SK-N-SH (cell line): ENCODE data around the gene SBF2. TPM values are rescaled to one million over a fixed set of nuclear protein-coding genes. Genes with fewer than 3 reads are reported as not detected.

Experiments
- CTCF ChIA-PET: fragments of 300-600, 350-600 bp; formaldehyde crosslinking; extraction: SDS; loops from one replicate; lab custom pipeline; 2021; lab: Yijun Ruan, JAX
- POLR2A ChIA-PET: fragments of 350-600 bp; sonication (Branson Sonifier 250); formaldehyde crosslinking; extraction: SDS; loops from one replicate; lab custom pipeline; 2020; ENCODE audit warnings: antibody characterized with exemption, inconsistent platforms; lab: Yijun Ruan, JAX
- DNase-seq: peaks from one replicate; pipeline ENCODE4 v3.0.0; 2012
- H2AFZ ChIP-seq: fragments of 200-600 bp; sonication (generic); 2 replicates; pipeline ENCODE4 v1.8.1; 2016; ENCODE audit warnings: antibody characterized with exemption, mild to moderate bottlenecking, low read depth
- H3F3A ChIP-seq: fragments of 200-600 bp; sonication (generic); replicated peaks from 2 replicates; pipeline ENCODE3; 2016; ENCODE audit warnings: antibody characterized with exemption, mild to moderate bottlenecking; ENCODE audit not compliant: insufficient read depth
- H3K27ac ChIP-seq, 2 experiments: fragments of 200-500 bp in 1 of 2; fragments of 200-600 bp in 1 of 2; sonication (Bioruptor generic) in 1 of 2; sonication (generic), shearing (Covaris generic) in 1 of 2; 2 replicates each; pipeline versions ENCODE4 v1.5.1 to v1.6.1; 2014 to 2016; ENCODE audit warnings: low read depth in 2 of 2, inconsistent platforms in 1 of 2, low read length in 1 of 2, mild to moderate bottlenecking in 1 of 2, mixed read lengths in 1 of 2
- H3K27me3 ChIP-seq: fragments of 200-600 bp; sonication (generic), shearing (Covaris generic); 2 replicates; pipeline ENCODE4 v1.6.1; 2016; ENCODE audit warnings: mixed run types; ENCODE audit not compliant: insufficient read depth
- H3K36me3 ChIP-seq, 2 experiments: fragments of 200-500 bp in 1 of 2; fragments of 200-600 bp in 1 of 2; sonication (Bioruptor generic) in 1 of 2; sonication (generic) in 1 of 2; replicated peaks in 1 of 2; 2 replicates each; pipeline versions ENCODE3 to v1.5.1; 2014 to 2016; ENCODE audit warnings: low read length in 1 of 2, mild to moderate bottlenecking in 1 of 2; ENCODE audit not compliant: insufficient read depth in 2 of 2, control insufficient read depth in 1 of 2
- H3K4me1 ChIP-seq, 2 experiments: fragments of 200-500 bp in 1 of 2; fragments of 200-600 bp in 1 of 2; sonication (Bioruptor generic) in 1 of 2; sonication (generic), shearing (Covaris generic) in 1 of 2; 2 replicates each; pipeline versions ENCODE4 v1.5.1 to v1.6.1; 2014 to 2016; ENCODE audit warnings: low read depth in 1 of 2, low read length in 1 of 2, mixed run types in 1 of 2; ENCODE audit not compliant: insufficient read depth in 2 of 2, control insufficient read depth in 1 of 2
- H3K4me2 ChIP-seq: fragments of 200-600 bp; sonication (generic), shearing (Covaris generic); 2 replicates; pipeline ENCODE4 v1.6.1; 2017; ENCODE audit warnings: mixed run types
- H3K4me3 ChIP-seq, 2 experiments: fragments of 200-500 bp in 1 of 2; fragments of 200-600 bp in 1 of 2; sonication (Bioruptor generic) in 1 of 2; sonication (generic), shearing (Covaris generic) in 1 of 2; 2 replicates each; pipeline versions ENCODE4 v1.5.1 to v1.8.1; 2014 to 2016; ENCODE audit warnings: low read depth in 2 of 2, inconsistent platforms in 1 of 2, low read length in 1 of 2, mild to moderate bottlenecking in 1 of 2, mixed read lengths in 1 of 2, moderate library complexity in 1 of 2
- H3K79me2 ChIP-seq: fragments of 200-600 bp; sonication (generic); 2 replicates; pipeline ENCODE4 v1.8.1; 2017; ENCODE audit warnings: mild to moderate bottlenecking; ENCODE audit not compliant: insufficient read depth
- H3K9ac ChIP-seq: fragments of 200-600 bp; sonication (generic); 2 replicates; pipeline ENCODE4 v1.6.1; 2017; ENCODE audit warnings: mixed run types
- H3K9me2 ChIP-seq: fragments of 200-600 bp; sonication (generic); 2 replicates; pipeline ENCODE4 v1.6.1; 2017; ENCODE audit warnings: mixed run types
- H3K9me3 ChIP-seq: fragments of 200-600 bp; sonication (generic); 2 replicates; pipeline ENCODE4 v1.6.1; 2017; ENCODE audit warnings: mixed run types, mild to moderate bottlenecking, moderate library complexity
- H4K20me1 ChIP-seq: fragments of 200-600 bp; sonication (generic); 2 replicates; pipeline ENCODE4 v1.6.1; 2017; ENCODE audit warnings: mild to moderate bottlenecking, mixed run types; ENCODE audit not compliant: insufficient read depth
- CTCF ChIP-seq: fragments of 200-600 bp; sonication (generic); IDR thresholded peaks from 2 replicates; pipeline ENCODE4 v1.6.1; 2017; ENCODE audit warnings: antibody characterized with exemption, mild to moderate bottlenecking, moderate library complexity
- ELF1 ChIP-seq: IDR thresholded peaks from 2 replicates; pipeline ENCODE4 v1.4.0; 2012
- EZH2phosphoT487 ChIP-seq: fragments of 200-600 bp; sonication (generic); IDR thresholded peaks from 2 replicates; pipeline ENCODE4 v1.6.1; 2017; ENCODE audit warnings: low read depth, mixed run types, mild to moderate bottlenecking, antibody characterized with exemption, moderate library complexity, borderline replicate concordance
- FOSL2 ChIP-seq: IDR thresholded peaks from 2 replicates; pipeline ENCODE4 v1.4.0; 2012; ENCODE audit warnings: low read depth, mild to moderate bottlenecking, moderate library complexity, borderline replicate concordance
- FOXJ3 ChIP-seq: sonication (generic); formaldehyde crosslinking; IDR thresholded peaks from 2 replicates; pipeline ENCODE4 v1.5.1; 2020; ENCODE audit warnings: mild to moderate bottlenecking, missing genetic modification reagents
- FOXM1 ChIP-seq: IDR thresholded peaks from 2 replicates; pipeline ENCODE4 v1.4.0; 2012; ENCODE audit warnings: low read depth, mild to moderate bottlenecking
- GABPA ChIP-seq: IDR thresholded peaks from 2 replicates; pipeline ENCODE4 v1.4.0; 2012; ENCODE audit warnings: low read depth, mild to moderate bottlenecking
- JUND ChIP-seq: IDR thresholded peaks from 2 replicates; pipeline ENCODE4 v1.4.0; 2012
- MAX ChIP-seq: IDR thresholded peaks from 2 replicates; pipeline ENCODE4 v1.4.0; 2012; ENCODE audit warnings: low read depth
- MEF2A ChIP-seq: IDR thresholded peaks from 2 replicates; pipeline ENCODE4 v1.4.0; 2012; ENCODE audit warnings: low read depth, borderline replicate concordance
- MXI1 ChIP-seq: IDR thresholded peaks from 2 replicates; pipeline ENCODE4 v1.6.1; 2012; ENCODE audit warnings: mild to moderate bottlenecking, low read depth, low read length, improper control_type of control experiment
- NFIC ChIP-seq: IDR thresholded peaks from 2 replicates; pipeline ENCODE4 v1.4.0; 2012; ENCODE audit warnings: borderline replicate concordance
- PBX3 ChIP-seq: IDR thresholded peaks from 2 replicates; pipeline ENCODE4; 2012
- POLR2AphosphoS5 ChIP-seq: IDR thresholded peaks from 2 replicates; pipeline ENCODE4 v1.6.1; 2012; ENCODE audit warnings: low read depth, low read length
- RAD21 ChIP-seq: IDR thresholded peaks from 2 replicates; pipeline ENCODE4 v1.6.1; 2012; ENCODE audit warnings: mild to moderate bottlenecking, low read length
- RCOR1 ChIP-seq: fragments of 150-350 bp; IDR thresholded peaks from 2 replicates; pipeline ENCODE4 v1.6.1; 2017; ENCODE audit warnings: antibody characterized with exemption, low read length
- SIN3A ChIP-seq: IDR thresholded peaks from 2 replicates; pipeline ENCODE4 v1.6.1; 2012; ENCODE audit warnings: low read depth, mild to moderate bottlenecking, low read length, moderate library complexity, borderline replicate concordance
- TAF1 ChIP-seq: IDR thresholded peaks from 2 replicates; pipeline ENCODE4 v1.6.1; 2012; ENCODE audit warnings: low read depth, mild to moderate bottlenecking, low read length, moderate library complexity, borderline replicate concordance
- TCF12 ChIP-seq: IDR thresholded peaks from 2 replicates; pipeline ENCODE4 v1.4.0; 2012
- TEAD4 ChIP-seq: IDR thresholded peaks from 2 replicates; pipeline ENCODE4 v1.4.0; 2012; ENCODE audit warnings: mild to moderate bottlenecking, borderline replicate concordance; ENCODE audit not compliant: insufficient read depth
- ZBTB33 ChIP-seq: IDR thresholded peaks from 2 replicates; pipeline ENCODE4 v1.4.0; 2012; ENCODE audit warnings: low read depth, borderline replicate concordance
- WGBS: methylation state at CpG from one replicate; pipeline ENCODE4 v1.1.6; 2017; ENCODE audit warnings: low lambda C conversion rate; 5-methylcytosine and 5-hydroxymethylcytosine counted together
- polyA plus RNA-seq, 3 experiments: library from polyadenylated mRNA; depleted of rRNA; stranded (reverse); fragments of >200 nt; gene quantifications; 2 replicates each; pipeline ENCODE4 v1.2.3, GENCODE V29; 2012

SBF2 gene
- polyA plus RNA-seq, 1 of the 3 experiments (the other 2 are of a cell fraction), result 23.0 TPM

GRCh38 chr11:10164621-10165020 is 129.4 kb downstream of the SBF2 start:
- CTCF ChIA-PET, result no interaction called here
- H3K36me3 ChIP-seq, result no peaks in the 10 kb centered on the region
- no peak for DNase-seq
- H3K9ac ChIP-seq, result no peak overlapping the region
- POLR2A ChIA-PET, result no interaction called here
- no peaks in the 10 kb centered on the region for H3K9me3 ChIP-seq
- H4K20me1 ChIP-seq, result no peaks in the 10 kb centered on the region; the same call in 1 of the 2 replicates
- TF ChIP-seq GABPA (no peak), JUND (no peak)
- TF ChIP-seq, all 33 proteins: peak for 0
- Histone ChIP-seq H2AFZ (no peak overlapping the region), H3K4me2 (no peak overlapping the region), H3F3A (no peaks in the 10 kb centered on the region), H3K27me3 (no peaks in the 10 kb centered on the region), H3K4me3 (no peak overlapping the region), H3K9me2 (no peaks in the 10 kb centered on the region), H3K79me2 (peaks cover 33% of the 10 kb centered on the region), H3K27ac (no peak overlapping the region), H3K4me1 (no peaks in the 10 kb centered on the region; a peak in 1 of 4 replicates)

GRCh38 chr11:10162222-10162621 is 131.8 kb downstream of the SBF2 start:
- WGBS, result 90% methylated on average over 2 of the region's 2 CpGs
- CTCF ChIA-PET, result interaction anchor here (1.1 to 1.9 kb wide), 2 partner anchors 21 to 75 kb away, joined by 3 to 4 read pairs; no protein-coding TSS in a partner anchor

More at GRCh38 chr11:10162222-10162621, 131.8 kb downstream of the SBF2 start:
- H3K4me2 ChIP-seq, result no peak overlapping the region
- POLR2A ChIA-PET, result no interaction called here
- H3K9ac ChIP-seq, result no peak overlapping the region
- no peak for DNase-seq
- H3K27ac ChIP-seq, result no peak overlapping the region
- no peaks in the 10 kb centered on the region; a peak in 1 of 4 replicates for H3K4me1 ChIP-seq
- peaks cover 7% of the 10 kb centered on the region for H3F3A ChIP-seq
- H2AFZ ChIP-seq, result no peak overlapping the region
- H3K9me3 ChIP-seq, result peaks cover 15% of the 10 kb centered on the region
- no peak overlapping the region for H3K4me3 ChIP-seq
- H3K79me2 ChIP-seq, result peaks cover 57% of the 10 kb centered on the region
- TF ChIP-seq EZH2phosphoT487, result no peak
- TF ChIP-seq RAD21, result no peak
- no peak for TF ChIP-seq NFIC
- no peak for TF ChIP-seq FOXM1
- no peak for TF ChIP-seq FOXJ3
- no peak for TF ChIP-seq RCOR1
- no peak for TF ChIP-seq FOSL2
- TF ChIP-seq CTCF, result no peak
- no peak for TF ChIP-seq MAX
- no peak for TF ChIP-seq ZBTB33
- no peak for TF ChIP-seq TAF1
- no peak for TF ChIP-seq ELF1
- TF ChIP-seq MXI1, result no peak
- TF ChIP-seq MEF2A, result no peak
- TF ChIP-seq TEAD4, result no peak
- no peak for TF ChIP-seq SIN3A
- TF ChIP-seq TCF12, result no peak
- TF ChIP-seq PBX3, result no peak
- TF ChIP-seq POLR2AphosphoS5, result no peak
- H3K9me2 ChIP-seq, result no peaks in the 10 kb centered on the region; the same call in 1 of the 2 replicates
- H3K27me3 ChIP-seq, result no peaks in the 10 kb centered on the region
- H4K20me1 ChIP-seq, result no peaks in the 10 kb centered on the region; the same call in 1 of the 2 replicates
- no peaks in the 10 kb centered on the region for H3K36me3 ChIP-seq
